Small intestine (tissue), 7 donors: Measurements from ENCODE around the gene PIGP. TPM values are rescaled to one million over a fixed set of nuclear protein-coding genes. Genes with fewer than 3 reads are reported as not detected.
"Not testable (repeated sequence)": the region's sequence is repeated elsewhere in the genome, so short reads cannot be mapped to it uniquely, and the experiment has no call there.

Experiments
- DNase-seq, 2 donors: peaks; one replicate each; pipeline versions ENCODE4 v3.0.0 to v3.0.0-alpha.2; 2013
- FAIRE-seq: peaks from 2 replicates; lab custom pipeline; 2012; peaks lifted over from hg19 to GRCh38; lab: Jason Lieb, UNC
- H3K27ac ChIP-seq, 3 donors: one replicate each; pipeline ENCODE4 v1.5.1; 2013; ENCODE audit warnings: low read length in 2 of 3, mild to moderate bottlenecking in 2 of 3, control low read depth in 1 of 3, inconsistent platforms in 1 of 3, low read depth in 1 of 3, moderate library complexity in 1 of 3
- H3K27me3 ChIP-seq, 3 donors: one replicate each; pipeline ENCODE4 v1.6.1; 2013; ENCODE audit warnings: low read length in 3 of 3, inconsistent platforms in 1 of 3; ENCODE audit not compliant: control insufficient read depth in 3 of 3, insufficient read depth in 3 of 3
- H3K36me3 ChIP-seq, 3 donors: one replicate each; pipeline ENCODE4 v1.6.1; 2013; ENCODE audit warnings: low read length in 3 of 3, inconsistent platforms in 1 of 3, low read depth in 1 of 3, mild to moderate bottlenecking in 1 of 3, moderate library complexity in 1 of 3; ENCODE audit not compliant: control insufficient read depth in 3 of 3, insufficient read depth in 2 of 3
- H3K4me1 ChIP-seq, 3 donors: one replicate each; pipeline ENCODE4 v1.6.1; 2013; ENCODE audit warnings: low read length in 2 of 3, inconsistent platforms in 1 of 3, low read depth in 1 of 3, mild to moderate bottlenecking in 1 of 3, moderate library complexity in 1 of 3; ENCODE audit not compliant: control insufficient read depth in 3 of 3, insufficient read depth in 2 of 3
- H3K4me3 ChIP-seq, 3 donors: one replicate each; pipeline ENCODE4 v1.5.1; 2013; ENCODE audit warnings: low read length in 3 of 3, control low read depth in 1 of 3, inconsistent platforms in 1 of 3, low read depth in 1 of 3, mild to moderate bottlenecking in 1 of 3, moderate library complexity in 1 of 3
- H3K9me3 ChIP-seq, 2 donors: one replicate each; pipeline ENCODE4 v1.6.1; 2013; ENCODE audit warnings: low read depth in 1 of 2, low read length in 1 of 2; ENCODE audit not compliant: control insufficient read depth in 2 of 2, insufficient read depth in 1 of 2
- WGBS, 3 donors: extraction: QIAGEN DNeasy Blood & Tissue Kit; methylation state at CpG; one replicate each; pipeline ENCODE4 v1.1.7; 2013; 5-methylcytosine and 5-hydroxymethylcytosine counted together
- polyA plus RNA-seq, 4 donors: library from polyadenylated mRNA; stranded (reverse) in 3 of 4; unstranded in 1 of 4; fragments of 200-250 nt in 3 of 4; fragments of 120-200 nt in 1 of 4; gene quantifications; one replicate each; pipeline versions ENCODE4 v1.2.1 to v1.2.3, GENCODE V29; 2013
- donor health status: healthy with polysubstance abuse.
- donor health status: control.
- donor health status: control.
- donor health status: Bipolar disorder and iron deficiency.
- donor health status: healthy.

Gene PIGP
- polyA plus RNA-seq, 4 donors: 10.5 to 43.3 (median 24.4) TPM

DNA sequence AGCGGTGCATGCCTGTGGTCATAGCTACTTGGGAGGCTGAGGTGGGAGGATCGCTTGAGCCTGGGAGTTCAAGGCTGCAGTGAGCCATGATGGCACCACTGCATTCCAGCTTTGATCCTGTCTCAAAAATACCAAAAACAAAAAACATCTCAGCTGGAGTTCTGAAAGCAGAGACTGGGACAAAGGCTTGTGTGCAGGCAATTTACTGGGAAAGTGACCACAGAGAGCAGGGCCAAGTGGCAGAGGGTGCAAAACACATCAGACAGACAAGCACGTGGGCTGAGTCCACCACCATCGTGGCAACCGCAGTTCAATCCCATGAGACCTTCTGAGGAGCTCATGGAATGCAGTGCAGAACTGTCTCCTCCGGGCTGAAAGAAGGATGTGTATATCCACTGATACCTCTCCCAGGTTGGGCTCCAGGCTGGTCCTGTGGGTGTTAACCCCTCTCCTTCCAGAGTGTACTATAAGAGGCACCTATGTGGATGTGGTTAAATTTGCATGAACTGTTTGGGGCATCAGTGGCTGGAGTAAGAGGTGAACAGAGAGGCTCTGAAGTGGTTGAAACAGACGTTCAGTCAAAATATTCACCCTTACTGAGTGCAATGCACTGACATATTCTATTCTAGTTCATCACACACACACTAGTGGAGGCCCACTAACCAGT is 10.8 kb downstream of the PIGP start:
- no peak overlapping the region for H3K4me3 ChIP-seq
- 83 to 88% (median 83%) methylated on average over 7 of the region's 7 CpGs for WGBS, 3 donors
- no peaks in the 10 kb centered on the region for H3K9me3 ChIP-seq
- H3K36me3 ChIP-seq: peaks cover 0 to 4% (median 0%) of the 10 kb centered on the region in 3 donors
- no peak for DNase-seq
- FAIRE-seq: no peak
- peaks cover 0 to 8% (median 0%) of the 10 kb centered on the region in 3 donors for H3K4me1 ChIP-seq
- H3K27me3 ChIP-seq: no peaks in the 10 kb centered on the region
- H3K27ac ChIP-seq: no peak overlapping the region

DNA sequence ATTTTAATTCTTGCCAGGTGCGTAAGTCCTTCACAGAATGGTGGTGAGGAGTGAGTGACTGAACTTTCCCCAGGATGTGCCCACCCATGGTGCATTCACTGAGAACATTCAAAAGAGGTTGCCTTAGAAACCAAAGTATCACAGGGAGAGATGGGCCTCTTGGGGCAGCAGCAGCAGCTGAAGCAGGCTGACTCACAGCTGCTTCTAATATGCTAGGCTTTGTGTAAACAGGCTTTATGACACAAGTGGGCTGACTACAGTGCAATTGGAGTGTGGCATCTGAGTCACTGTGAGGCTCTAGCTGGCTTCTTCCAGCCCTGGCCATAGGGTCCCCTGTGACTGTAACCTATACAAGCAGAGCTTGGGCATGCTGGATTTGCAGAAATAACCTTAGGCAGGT is 12.6 kb downstream of the PIGP start:
- Histone ChIP-seq H3K27ac (peak overlapping the region in 2 of 3 donors; percentile 38 to 43), H3K4me1 (peaks cover 0 to 8% (median 0%) of the 10 kb centered on the region in 3 donors), H3K27me3 (no peaks in the 10 kb centered on the region), H3K4me3 (no peak overlapping the region), H3K36me3 (peaks cover 0 to 4% (median 0%) of the 10 kb centered on the region in 3 donors), H3K9me3 (peaks cover 0 to 3% of the 10 kb centered on the region in 2 donors)
- WGBS, 3 donors: 63 to 96% (median 77%) methylated on average over 1 of the region's 1 CpG
- DNase-seq (peak; percentile 58 to 88), FAIRE-seq (no peak)

DNA sequence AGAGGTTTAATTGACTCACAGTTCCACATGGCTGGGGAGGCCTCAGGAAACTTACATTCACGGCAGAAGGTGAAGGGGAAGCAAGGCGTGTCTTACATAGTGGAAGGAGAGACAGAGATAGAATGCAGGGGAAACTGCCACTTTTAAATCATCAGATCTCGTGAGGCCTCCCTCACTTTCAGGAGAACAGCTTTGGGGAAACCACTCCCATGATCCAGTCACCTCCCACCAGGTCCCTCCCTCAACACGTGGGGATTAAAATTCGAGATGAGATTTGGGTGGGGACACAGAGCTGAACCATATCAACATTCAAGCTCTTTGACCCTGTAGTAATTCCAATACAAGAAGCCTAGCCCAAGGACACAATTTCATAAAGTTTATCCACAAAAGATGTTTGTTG is 13.7 kb downstream of the PIGP start:
- Histone ChIP-seq H3K27ac (no peak overlapping the region), H3K9me3 (peaks cover 0 to 3% of the 10 kb centered on the region in 2 donors), H3K4me1 (peaks cover 0 to 8% (median 0%) of the 10 kb centered on the region in 3 donors), H3K36me3 (no peaks in the 10 kb centered on the region), H3K4me3 (no peak overlapping the region), H3K27me3 (no peaks in the 10 kb centered on the region)
- DNase-seq (no peak), FAIRE-seq (no peak)
- 59 to 60% (median 60%) methylated on average over 5 of the region's 5 CpGs for WGBS, 3 donors

DNA sequence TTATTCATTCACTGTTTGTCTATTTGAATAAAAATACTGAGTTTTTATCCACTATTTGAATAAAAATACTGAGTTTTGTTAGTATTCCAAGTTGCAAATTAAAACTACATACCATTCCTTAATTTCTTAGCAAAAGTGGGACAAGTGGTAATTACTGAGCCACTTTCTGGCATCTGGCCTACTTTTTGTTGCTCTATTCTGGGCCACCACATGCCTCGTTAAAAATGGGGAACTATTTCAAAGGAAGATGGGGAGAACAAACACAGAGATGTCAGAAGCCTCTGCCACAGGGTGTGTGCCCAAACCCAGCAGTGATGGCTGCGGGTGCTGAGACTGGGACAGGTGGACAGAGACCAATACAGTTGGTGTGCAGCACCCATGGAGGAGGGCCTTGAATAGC is 14.6 kb downstream of the PIGP start:
- Histone ChIP-seq H3K4me3 (no peak overlapping the region), H3K27me3 (no peaks in the 10 kb centered on the region), H3K27ac (no peak overlapping the region), H3K4me1 (peaks cover 0 to 8% (median 0%) of the 10 kb centered on the region in 3 donors), H3K9me3 (peaks cover 0 to 3% of the 10 kb centered on the region in 2 donors), H3K36me3 (no peaks in the 10 kb centered on the region)
- no peak for FAIRE-seq
- DNase-seq: no peak
- 44 to 68% (median 56%) methylated on average over 2 of the region's 2 CpGs for WGBS, 3 donors

DNA sequence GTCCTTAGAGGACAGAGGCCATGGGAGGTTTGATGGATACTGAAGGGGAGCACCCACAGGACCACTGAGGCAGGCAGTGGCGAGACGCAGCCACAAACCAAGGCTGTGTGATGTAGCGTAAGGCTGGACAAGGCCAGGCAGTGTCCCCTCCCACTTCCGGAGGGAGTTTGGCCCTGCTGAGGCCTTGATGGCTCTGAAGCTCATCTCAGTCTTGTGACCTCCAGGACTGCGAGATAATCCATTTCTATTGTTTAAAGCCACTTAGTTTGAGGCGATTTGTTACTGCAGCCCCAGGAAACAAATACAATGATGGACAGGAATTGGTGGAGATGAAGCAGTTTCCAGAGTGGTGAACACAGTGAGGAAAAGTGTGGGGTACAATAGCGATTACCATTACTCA is 15.3 kb downstream of the PIGP start:
- 92 to 99% (median 95%) methylated on average over 7 of the region's 7 CpGs for whole genome bisulfite sequencing, 3 donors
- H3K4me3 ChIP-seq: no peak overlapping the region
- H3K36me3 ChIP-seq: no peaks in the 10 kb centered on the region
- H3K4me1 ChIP-seq: peaks cover 0 to 8% (median 0%) of the 10 kb centered on the region in 3 donors
- DNase-seq: no peak
- peaks cover 0 to 3% of the 10 kb centered on the region in 2 donors for H3K9me3 ChIP-seq
- no peaks in the 10 kb centered on the region for H3K27me3 ChIP-seq
- H3K27ac ChIP-seq: no peak overlapping the region
- no peak for FAIRE-seq

DNA sequence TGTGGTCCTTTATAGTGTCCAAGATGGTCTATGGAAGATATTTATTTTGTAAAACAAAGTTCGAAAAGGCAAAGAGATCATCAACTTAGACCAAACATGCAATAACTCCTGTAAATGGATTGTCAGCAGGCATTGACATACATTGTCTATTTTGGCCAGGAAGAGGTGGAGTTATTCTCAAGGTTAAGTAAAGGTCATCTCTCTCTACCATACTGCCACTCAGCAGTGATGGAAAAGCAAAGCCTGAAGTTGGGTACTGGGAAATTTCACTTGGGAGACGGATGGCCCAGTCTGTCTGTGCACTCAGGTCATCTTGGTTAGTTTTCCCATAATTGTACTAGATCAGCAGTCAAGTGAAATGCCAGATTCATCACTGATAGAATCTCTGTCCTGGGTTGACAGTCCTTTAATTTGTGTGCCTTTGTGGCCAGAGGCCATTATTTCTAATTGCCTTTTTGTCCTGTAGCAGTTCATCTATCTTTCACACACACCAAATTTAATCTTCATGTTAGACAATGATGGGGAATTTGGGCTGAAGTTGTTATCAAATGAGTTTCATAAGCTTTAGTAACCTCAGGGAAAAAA is 17.5 kb downstream of the PIGP start:
- FAIRE-seq: no peak
- peaks cover 0 to 4% (median 0%) of the 10 kb centered on the region in 3 donors for H3K4me1 ChIP-seq
- H3K27me3 ChIP-seq: no peaks in the 10 kb centered on the region
- WGBS, 3 donors: 84 to 87% (median 85%) methylated on average over 2 of the region's 2 CpGs
- DNase-seq: no peak
- no peak overlapping the region for H3K4me3 ChIP-seq
- H3K9me3 ChIP-seq: peaks cover 0 to 3% of the 10 kb centered on the region in 2 donors
- no peak overlapping the region for H3K27ac ChIP-seq
- H3K36me3 ChIP-seq: no peaks in the 10 kb centered on the region

DNA sequence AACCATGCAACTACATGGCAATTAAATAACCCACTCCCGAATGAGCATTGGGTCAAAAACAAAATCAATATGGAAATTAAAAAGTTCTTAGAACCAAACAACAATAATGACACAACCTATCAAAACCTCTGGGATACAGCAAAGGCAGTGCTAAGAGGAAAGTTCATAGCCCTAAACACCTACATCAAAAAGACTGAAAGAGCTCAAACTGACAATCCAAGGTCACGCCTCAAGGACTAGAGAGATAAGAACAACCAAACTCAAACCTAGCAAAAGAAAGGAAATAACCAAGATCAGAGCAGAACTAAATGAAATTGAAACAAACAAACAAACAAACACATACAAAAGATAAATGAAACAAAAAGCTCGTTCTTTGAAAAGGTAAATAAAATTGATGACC is 23.1 kb downstream of the PIGP start:
- H3K27ac ChIP-seq, FAIRE-seq, H3K27me3 ChIP-seq, H3K9me3 ChIP-seq, H3K4me1 ChIP-seq, DNase-seq, H3K4me3 ChIP-seq, H3K36me3 ChIP-seq: not testable (repeated sequence)
- 73 to 92% (median 83%) methylated on average over 3 of the region's 3 CpGs for WGBS, 3 donors

DNA sequence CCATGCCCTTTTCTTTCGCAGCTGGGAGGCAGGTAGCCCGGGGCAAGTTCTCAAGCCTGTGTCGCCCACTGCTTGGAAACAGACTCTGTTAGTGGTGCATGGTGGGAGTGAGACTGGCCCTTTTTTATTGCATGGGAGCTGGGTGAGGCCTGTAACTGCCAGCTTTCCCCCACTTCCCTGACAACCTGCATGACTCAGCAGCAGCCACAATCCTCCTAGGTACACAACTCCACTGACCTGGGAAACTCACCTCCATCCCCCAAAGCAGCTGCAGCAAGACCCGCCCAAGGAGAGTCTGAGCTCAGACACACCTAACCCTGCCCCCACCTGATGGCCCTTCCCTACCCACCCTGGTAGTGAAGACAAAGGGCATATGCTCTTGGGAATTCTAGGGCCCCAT is 25.8 kb downstream of the PIGP start:
- WGBS, 3 donors: 18 to 72% (median 57%) methylated on average over 4 of the region's 4 CpGs
- H3K27ac ChIP-seq: peak overlapping the region in 2 of 3 donors; percentile 39 to 51

More for the DNA sequence above, 25.8 kb downstream of the PIGP start:
- Histone ChIP-seq H3K4me1 (peaks cover 0 to 4% (median 0%) of the 10 kb centered on the region in 3 donors), H3K36me3 (no peaks in the 10 kb centered on the region), H3K4me3 (no peak overlapping the region), H3K27me3 (no peaks in the 10 kb centered on the region), H3K9me3 (no peaks in the 10 kb centered on the region)
- peak; percentile 71 to 72 for DNase-seq
- FAIRE-seq: no peak
